Breast epithelium (tissue), 3 donors: ENCODE results near the gene CYTIP.

ENCODE experiments used
- POLR2A ChIP-seq: fragments of 450-650 bp; IDR thresholded peaks from one replicate; pipeline ENCODE4 v1.6.1; 2016; ENCODE audit warnings: antibody characterized with exemption, mild to moderate bottlenecking, moderate library complexity
- POLR2AphosphoS5 ChIP-seq, 3 donors: sonication (generic); formaldehyde crosslinking; IDR thresholded peaks; one replicate each; pipeline ENCODE4 v1.6.1; 2017; ENCODE audit warnings: antibody characterized with exemption in 3 of 3
- TF ChIP-seq, protein P1 (sequence below), 3 donors: fragments of 450-650 bp; IDR thresholded peaks; one replicate each; pipeline ENCODE4 v1.5.1; 2016 to 2017; ENCODE audit warnings: antibody characterized with exemption in 3 of 3, mild to moderate bottlenecking in 3 of 3, moderate library complexity in 3 of 3

DNA sequence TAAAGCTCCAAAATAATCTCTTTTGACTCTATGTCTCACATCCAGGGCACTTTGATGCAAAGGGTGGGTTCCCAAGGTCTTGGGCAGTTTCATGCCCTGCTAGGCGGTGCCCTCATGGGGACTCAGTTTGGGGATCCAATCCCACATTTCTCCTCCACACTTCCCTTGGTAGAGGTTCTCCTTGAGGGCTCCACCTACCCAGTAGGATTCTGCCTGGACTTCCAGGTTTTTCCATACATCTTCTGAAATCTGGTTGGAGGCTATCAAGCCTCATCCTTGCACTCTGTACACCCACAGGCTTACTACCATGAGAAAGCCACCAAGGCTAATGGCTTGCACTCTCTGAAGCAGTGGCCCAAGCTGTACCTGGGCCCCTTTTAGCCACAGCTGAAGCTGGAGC lies 68.5 kb downstream of the CYTIP start:
- TF ChIP-seq, protein P1, sequence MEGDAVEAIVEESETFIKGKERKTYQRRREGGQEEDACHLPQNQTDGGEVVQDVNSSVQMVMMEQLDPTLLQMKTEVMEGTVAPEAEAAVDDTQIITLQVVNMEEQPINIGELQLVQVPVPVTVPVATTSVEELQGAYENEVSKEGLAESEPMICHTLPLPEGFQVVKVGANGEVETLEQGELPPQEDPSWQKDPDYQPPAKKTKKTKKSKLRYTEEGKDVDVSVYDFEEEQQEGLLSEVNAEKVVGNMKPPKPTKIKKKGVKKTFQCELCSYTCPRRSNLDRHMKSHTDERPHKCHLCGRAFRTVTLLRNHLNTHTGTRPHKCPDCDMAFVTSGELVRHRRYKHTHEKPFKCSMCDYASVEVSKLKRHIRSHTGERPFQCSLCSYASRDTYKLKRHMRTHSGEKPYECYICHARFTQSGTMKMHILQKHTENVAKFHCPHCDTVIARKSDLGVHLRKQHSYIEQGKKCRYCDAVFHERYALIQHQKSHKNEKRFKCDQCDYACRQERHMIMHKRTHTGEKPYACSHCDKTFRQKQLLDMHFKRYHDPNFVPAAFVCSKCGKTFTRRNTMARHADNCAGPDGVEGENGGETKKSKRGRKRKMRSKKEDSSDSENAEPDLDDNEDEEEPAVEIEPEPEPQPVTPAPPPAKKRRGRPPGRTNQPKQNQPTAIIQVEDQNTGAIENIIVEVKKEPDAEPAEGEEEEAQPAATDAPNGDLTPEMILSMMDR (IDR thresholded peaks at IDR 0.05) = no peak
- TF ChIP-seq POLR2A (no peak), POLR2AphosphoS5 (IDR thresholded peaks at IDR 0.05) (no peak)
